ENCODE measurements around the gene CCL14.
"Not testable (repeated sequence)": the region's sequence is repeated elsewhere in the genome, so short reads cannot be mapped to it uniquely, and the experiment has no call there.

The CCL14 gene

DNA sequence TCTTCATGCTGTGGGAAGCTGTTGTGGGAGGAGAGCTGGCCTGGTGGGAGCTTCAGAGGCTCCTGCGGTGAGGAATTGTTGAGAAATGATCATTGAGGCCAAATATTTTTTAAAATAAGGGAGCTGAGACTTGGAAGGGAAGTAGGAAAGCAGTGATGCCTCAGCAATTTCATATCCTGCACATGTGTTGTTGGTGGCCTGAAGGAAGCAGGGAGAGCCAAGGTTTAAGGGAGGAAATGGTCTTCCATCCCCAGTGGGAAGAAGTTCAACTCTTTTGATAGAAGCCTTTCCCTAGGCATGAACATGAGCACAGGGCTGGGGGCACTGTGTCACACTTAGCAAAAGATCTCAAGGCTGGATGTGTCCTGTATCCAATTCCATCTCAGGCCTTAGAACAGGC is at the start of gene CCL14:
TSS of gene CCL14 (minus strand) at position 87 of the 400 bp plus-strand sequence. CDS start at position 7, 80 bp downstream.
- no peak for DNase-seq

DNA sequence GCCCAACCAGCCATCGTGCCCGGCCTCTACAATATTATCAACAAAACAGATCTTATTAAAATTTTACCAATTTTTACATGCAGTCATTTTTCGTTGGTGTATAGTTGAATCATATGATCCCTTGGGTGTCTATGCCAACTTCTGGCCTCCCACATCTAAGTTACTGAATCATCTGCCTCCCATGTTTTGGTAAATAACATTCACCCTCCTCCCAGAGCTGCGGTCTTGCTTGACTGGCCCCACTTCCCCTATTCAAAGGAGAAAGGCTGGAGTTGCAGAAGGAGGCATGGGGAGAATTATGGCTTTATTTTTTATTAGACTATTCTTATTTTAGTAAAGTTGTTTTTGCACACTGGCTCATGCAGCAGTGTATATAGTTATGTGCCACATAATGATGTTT is 49.7 kb upstream of the CCL14 start:
- no peak for DNase-seq

DNA sequence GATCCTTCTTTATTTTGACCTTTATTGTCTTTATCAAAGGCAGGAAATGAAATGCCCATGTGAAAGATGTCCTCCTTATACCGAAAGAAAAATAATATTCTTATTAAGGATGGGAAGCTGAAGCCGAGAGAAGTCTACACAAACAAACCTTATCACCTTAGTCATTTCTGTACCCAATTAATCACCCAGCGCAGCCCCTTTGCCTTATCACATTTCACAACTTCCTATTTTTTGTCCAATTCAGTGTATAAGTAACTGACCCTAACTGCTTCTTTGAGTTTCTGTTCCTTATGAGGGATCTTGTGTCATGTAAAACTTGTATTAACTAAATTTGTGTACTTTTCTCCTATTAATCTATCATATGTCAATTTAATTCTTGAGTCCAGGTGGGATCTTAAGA is 47.6 kb upstream of the CCL14 start:
- DNase-seq = no peak

DNA sequence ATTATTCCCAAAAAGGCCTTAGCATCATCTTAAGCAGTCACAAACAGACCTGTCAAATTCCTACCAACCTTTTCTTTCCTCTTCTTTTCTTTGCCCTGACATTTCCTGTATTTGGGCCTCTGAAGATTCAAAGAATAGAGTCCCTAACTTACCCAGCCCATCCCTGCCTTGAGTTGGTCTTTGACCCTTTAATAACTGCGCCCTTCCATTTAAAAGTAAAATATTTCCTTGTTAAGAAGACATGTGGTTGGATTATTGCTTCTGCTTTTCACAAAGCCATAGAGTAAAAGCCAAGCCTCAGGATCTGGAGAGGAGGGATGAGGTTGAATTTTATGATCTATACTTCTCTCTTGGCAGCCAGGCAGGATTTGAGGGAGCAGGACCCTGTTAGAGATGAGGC is 44.4 kb upstream of the CCL14 start:
- DNase-seq = no peak

DNA sequence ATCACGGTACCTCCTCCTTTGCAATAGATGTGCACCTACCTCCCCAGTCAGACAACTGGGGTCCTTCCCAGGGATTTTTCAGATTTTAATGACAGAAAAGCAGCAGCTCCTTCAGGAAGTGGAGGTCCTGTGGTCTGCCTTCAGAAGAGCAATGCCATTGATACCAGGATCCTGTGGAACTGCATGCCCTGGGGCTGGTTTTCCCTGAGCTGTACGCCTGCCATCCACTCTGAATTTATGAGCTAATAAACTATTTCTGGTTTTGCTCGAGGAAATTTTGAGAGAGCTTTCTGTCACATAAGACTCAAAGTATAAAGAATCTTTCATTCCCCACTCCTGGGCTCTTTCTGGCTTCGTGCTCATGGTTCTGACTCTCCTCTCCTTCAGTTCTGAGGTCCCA is 41.2 kb upstream of the CCL14 start:
- no peak for DNase-seq

DNA sequence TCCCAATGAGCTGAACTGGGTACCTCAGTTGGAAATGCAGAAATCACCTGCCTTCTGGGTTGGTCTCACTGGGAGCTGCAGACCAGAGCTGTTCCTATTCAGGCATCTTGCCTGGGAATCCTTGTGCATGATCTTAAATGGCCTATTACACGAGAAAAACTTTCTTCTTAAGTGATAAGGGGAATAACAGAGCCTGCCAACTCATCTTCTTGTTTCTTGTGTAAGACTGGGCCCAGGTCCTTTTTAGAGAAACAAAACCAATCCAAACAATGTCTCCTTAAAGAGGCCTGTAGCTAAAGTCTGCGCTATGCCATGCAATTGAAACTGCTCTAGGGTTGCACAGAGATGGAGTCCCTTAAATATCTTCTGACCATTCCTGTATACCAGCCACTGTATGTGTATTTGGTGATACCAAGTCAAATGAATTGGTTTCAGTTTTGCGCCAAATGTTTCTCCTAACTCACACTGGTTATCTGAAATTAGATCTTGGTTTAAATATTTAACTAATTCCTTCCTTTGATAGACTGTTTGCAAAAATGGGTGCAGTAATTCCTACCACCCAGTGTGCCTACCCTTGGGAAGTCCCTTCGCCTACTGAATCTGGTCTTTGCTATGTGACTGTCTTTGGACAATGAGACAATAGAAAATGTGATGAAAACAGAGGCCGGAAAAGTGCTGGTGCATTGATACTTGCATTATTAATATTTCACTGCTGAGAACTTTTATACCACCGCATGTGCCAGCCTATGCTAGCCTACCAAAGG is 37.8 kb upstream of the CCL14 start:
- no peak for DNase-seq

DNA sequence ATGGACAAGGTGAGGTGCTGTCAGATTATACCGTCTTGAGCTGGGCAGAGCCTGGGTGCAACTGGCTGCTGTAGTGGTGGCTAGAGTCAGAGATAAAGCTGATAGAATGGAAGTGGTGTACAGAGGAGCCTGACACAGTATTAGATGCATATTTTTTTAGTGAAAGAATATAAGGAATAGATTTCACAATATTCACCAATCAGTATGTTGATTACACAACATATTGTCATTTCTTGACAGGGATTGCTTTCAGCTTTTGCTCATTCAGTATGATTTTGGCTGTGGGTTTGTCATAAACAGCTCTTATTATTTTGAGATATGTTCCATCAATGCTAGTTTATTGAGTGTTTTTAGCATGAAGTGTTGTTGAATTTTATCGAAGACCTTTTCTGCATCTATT is 32.9 kb upstream of the CCL14 start:
- DNase-seq = no peak

DNA sequence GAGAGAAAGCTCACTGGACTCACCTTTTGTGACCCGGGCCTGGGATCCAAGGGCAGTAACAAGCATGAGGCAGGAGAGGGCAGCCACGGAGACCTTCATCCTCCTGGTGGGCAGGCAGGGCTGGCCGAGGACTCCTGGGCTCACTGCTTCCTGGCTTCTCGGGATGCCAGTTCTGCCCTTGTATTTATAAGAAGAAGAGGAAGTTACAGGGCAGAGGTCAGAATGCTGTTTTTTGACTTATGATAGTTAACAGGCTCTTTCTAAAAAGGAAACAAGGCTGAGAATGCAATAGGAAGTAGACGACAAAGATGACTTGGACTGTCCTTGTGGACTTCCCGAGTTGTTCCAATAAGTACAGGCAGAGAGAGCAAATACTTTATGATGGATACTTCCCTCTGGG is 31.3 kb upstream of the CCL14 start, which contains the start of gene CCL23:
TSS of gene CCL23 (minus strand) at position 174 of the 400 bp plus-strand sequence. CDS start at position 99, 75 bp downstream.
- no peak for DNase-seq

DNA sequence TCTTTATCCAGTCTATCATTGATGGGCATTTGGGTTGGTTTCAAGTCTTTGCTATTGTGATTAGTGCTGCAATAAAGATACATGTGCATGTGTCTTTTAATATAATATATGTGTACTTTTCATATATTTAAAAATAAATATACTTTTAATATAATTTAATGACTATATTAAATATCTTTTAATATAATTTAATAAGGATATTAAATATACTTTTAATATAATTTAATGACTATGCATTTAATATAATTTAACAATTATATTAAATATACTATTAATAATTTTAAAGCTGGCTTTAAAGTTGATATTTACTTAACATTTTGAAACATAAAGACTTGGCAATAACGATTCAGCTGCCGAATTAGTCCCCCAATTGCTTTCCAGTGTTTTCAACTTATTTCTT is 30.0 kb upstream of the CCL14 start:
- DNase-seq = no peak

DNA sequence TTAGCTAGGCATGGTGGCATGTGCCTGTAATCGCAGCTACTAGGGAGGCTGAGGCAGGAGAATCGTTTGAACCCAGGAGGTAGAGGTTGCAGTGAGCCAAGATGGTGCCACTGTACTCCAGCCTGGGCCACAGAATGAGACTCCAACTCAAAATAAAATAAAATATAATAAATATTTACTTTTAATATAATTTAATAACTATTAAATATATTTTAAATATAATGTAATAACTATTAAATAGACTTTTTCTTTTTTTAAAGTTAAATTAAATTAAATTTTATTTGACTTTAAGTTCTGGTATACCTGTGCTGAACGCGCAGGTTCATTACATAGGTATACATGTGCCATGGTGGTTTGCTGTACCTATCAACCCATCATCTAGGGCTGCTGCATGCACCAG is 29.4 kb upstream of the CCL14 start:
- not testable (repeated sequence) for DNase-seq

DNA sequence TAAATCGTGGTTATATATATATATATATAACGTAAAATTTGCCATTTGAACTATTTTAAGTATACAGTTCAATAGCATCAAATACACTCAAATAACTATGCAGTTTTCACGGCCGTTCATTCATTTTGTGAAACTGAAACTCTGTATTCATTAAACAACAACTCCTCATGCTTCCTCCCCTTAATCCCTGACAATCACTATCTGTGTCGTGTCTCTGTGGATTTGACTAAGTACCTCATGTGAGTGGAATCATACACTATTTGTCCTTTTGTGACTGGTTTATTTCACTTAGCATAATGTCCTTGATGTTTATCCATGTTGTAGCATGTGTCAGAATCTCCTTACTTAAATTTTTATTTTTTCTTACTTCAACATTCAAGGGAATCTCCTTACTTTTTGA is 28.4 kb upstream of the CCL14 start:
- no peak for DNase-seq

DNA sequence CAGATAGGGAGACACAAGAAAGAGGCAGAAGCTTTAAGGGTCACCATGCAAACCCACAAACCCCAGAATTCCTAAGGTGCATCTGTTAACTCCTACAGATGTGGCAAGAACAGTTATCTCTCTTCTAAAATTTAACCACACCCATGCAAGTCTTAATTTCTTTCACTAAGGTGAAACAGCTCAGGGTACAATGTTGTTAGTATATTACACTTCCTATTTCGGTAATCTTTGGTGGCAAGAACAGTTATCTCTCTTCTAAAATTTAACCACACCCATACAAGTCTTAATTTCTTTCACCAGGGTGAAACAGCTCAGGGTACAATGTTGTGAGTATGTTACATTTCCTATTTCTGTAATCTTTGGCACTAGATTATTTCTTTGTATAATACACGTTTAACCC is 24.7 kb upstream of the CCL14 start:
- DNase-seq = no peak

DNA sequence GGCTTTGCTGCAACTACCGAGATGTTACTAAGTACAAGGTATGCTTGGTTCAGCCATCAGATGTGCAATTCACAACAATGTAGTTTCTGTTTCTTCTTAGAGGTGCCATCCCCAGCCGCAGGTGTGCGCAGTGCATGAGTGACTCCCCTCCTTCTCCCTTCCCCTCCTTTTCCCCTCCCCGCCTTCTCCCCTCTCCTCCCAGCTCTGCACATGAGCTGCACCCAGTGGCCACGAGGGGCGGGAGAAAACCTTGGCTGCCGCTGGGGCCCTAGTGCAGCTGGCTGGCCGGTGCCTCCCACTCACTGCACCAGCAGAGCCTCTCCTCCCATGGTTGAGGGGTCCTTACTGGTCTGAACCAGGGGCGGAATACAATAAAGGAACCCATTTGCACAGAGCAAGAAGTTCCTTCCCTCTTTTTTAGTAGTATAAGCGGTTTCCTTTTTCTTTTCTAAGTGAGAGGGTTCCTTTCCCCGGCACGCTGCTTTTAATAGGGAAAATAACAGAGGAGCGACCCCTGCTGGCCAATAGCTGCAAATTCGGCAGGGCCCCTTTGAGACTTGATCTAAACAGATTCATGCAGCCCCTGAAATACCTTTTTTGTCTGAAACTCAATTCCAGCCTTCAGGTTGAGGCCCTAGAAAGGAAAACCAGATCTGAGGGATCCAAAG is 22.6 kb upstream of the CCL14 start:
- no peak for DNase-seq

DNA sequence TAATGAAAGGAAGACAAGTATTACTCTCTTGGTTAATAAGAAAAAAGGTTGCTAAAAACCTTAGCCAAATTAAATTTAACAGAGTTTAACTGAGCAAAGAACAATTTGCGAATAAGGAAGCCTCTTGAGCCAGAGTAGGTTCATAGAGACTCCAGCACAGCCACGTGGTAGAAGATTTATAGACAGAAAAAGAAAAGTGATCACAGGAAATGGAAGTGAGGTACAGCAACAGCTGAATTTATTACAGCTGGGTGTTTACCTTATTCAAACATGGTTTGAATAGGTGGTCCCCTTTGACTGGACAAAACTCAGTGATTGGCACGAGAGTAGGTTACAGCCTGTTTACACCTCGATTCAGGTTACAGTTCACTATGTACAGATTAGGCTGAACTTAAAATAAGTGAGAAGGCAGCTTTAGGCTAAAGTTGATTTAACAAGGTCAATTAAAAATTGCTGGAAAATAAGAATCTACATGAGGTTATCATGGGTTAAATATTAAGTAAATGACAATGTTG is 18.1 kb upstream of the CCL14 start:
- no peak for DNase-seq

DNA sequence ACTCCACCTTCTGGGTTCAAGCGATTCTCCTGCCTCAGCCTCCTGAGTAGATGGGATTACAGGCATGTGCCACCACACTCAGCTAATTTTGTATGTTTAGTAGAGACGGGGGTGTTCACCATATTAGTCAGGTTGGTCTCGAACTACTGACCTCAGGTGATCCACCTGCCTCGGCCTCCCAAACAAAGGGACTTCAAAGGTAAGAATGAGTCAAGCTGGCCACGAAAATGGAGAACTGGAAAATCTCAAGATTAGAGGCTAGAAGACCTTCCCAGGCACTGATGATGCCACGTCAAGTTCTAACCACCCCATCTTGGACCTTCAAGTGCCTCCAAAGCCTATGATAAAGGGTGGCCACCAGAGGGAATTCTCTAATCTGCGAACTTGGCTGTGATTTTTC is 16.1 kb upstream of the CCL14 start:
- DNase-seq = no peak

DNA sequence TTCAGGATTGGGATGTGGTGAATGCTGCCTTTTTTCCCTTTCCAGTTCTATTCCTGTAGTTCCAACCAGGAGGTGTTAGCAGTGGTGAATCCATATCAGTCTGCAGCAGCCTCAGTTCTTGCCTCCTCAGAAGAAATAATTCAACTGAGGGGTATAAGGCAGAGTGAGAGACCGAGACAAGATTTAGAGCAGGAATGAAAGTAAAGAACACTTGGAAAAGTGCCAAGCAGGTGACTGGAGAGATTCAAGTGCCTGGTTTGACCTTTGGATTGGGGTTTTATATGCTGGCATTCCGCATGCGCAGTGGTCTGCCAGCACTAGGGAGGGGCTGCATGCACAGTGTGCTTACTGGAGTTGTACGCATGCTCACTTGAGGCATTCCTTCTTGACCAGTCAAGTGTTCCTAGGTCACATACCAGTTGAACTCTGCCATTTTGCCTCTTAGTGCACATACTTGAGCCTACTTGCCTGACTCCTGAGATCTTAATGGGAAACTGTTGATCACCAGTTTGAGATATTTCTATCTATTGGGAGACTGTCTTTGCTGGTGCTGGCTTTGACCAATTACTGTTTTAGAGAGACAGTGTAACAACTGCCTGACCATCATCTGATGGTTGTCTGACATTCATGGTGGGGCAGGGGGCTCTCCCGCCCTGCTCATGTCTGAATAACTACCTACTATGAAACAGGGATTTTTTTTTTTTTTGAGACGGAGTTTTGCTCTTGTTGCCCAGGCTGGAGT is 15.5 kb upstream of the CCL14 start:
- no peak for DNase-seq

DNA sequence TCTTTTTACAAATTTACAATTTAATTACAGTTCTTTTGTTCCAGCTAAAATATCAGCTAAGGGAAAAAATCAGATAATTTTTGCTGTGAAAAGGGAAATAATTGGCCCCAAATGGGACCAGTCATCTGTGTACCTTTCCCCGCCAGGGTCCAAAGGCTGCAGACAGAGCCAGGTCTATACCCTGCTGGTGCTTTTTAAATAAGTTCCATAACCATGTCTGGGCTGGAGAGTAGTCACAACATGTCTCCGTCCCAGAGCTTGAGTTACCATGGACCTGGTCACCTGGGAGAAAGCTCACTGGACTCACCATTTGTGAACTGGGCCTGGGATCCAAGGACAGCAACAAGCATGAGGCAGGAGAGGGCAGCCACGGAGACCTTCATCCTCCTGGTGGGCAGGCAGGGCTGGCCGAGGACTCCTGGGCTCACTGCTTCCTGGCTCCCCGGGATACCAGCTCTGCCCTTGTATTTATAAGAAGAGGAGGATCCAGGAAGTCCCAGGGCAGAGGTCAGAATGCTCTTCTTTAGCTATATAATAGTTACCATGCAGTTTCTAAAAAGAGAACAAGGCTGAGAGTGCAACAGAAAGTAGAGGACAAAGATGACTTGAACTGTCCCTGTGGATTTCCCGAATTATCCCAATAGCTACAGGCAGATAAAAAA is 14.7 kb upstream of the CCL14 start, which contains the start of gene CCL15:
TSS of gene CCL15 (minus strand) at position 444 of the 662 bp plus-strand sequence. CDS start at position 383, 61 bp downstream.
- no peak for DNase-seq

DNA sequence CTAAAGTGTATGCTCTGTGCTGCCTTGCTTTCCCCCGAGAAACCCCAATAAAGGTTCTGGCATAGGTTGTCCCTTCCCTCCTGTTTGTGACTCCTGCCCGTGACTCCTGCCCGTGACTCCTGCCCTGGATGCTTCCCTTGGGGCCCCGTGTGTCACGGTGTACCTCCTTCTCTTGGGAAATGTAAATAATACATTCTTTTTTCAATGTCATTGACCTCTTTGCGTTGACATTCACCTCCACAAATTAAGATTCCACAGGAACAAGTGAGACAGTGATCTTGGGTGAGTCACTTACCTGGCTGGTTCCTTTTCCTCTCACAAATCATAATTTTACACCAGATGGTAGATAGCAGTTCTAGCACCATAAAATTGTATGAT is 14.2 kb upstream of the CCL14 start:
- DNase-seq = no peak

DNA sequence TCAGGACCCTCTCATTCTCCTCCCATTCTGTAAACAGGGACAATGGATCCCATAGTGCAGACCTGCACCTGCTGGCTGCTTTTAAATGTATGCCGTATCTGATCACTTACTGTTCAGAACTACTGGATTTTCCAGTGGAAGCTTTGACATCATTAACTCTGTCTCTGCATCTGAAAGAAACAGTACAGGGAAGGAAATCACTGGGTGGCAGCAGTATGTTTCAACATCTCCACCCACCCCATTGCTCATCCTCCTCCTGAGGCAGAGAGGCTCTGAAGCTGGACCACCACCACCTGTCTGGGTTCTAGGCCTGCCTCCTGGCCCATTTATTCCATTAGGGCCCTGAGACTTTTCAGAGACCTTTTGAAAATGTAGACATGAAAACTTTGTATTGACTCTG is 12.2 kb upstream of the CCL14 start:
- no peak for DNase-seq

DNA sequence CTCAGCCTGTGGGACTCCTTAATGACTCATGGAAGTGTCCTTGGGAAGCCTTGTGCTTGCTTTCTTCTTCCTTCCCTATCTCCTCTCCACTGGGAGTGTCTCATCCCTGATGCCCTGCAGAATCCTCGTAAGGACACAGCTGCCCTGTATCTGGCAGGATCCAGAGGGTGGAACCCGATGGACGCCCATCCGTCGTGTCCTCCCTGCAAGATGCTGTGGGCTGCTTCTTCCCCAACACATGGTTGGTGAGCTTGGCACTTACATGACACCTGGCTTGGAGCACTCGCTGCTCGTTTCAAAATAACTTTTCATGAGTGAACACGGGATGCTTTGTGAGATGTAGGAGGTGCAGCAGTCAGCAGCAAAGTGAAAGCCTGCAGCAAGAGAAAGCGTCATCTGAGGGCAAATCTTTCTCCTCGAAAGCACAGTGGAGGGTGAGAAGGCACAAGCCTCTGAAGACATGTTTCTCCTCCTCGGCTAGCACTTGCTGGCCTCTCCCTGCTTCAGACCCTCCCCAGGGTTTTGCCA is 11.6 kb upstream of the CCL14 start:
- DNase-seq = no peak

DNA sequence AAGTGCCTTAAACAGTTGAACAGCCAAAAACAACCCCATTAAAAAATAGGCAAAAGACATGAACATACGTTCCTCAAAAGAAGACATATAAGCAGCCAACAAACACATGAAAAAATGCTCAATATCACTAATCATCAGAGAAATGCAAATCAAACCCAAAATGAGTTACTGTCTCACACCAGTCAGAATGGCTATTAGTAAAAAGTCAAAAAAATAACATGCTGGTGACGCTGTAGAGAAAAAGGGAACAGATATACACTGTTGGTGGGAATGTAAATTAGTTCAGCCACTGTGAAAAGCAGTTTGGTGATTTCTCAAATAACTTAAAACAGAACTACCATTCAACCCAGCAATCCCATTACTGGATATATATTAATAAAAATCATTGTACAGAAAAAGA is 8.8 kb upstream of the CCL14 start:
- not testable (repeated sequence) for DNase-seq

DNA sequence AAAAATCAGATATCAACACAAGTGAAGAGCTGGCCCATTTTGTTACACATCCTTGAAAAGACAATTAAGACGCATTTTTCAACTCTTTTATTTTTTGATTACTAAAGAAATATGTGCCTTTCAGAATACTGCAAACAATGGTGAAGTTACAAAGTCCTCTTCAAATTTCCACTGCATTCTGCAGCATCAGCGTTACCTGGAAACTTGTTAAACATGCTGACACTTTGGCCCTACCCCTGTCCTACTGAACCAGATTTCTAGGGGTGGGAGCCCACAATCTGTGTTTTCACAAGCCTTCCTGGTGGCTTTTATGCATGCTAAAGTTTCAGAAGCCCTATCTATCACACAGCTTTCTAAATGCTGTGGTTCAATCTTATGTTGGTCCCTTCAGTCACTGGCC is 4.5 kb upstream of the CCL14 start:
- no peak for DNase-seq

DNA sequence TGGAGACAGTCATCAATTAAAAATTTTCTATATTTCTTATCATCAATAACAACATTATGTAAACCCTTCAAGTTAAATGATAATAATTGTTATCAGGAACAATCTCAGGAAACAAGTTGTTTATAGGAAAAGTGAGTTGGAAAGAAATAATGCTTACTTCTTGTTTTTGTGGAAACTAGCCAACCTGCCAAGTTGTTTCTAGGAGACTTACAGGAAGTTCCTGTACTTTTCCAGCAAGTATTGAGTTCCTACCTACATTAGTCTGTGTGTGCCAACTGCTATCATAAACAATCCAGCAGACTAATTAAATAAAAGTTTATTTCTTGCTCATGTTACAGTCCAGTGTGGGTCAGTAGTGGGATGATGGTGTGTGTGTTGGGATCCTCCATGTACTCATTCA is 1.6 kb upstream of the CCL14 start:
- DNase-seq = no peak

Data from CD4-positive, alpha-beta T cell treated with Interleukin-21 for 1 hour (primary cell).